Activated T-helper 1 cell treated with anti-CD3 and anti-CD28 coated beads, Interleukin-2, amount 50 U/mL, for 16 hours (primary cell): ENCODE measurements around the gene MORN5.

Experiments used
- DNase-seq, 2 donors: peaks; one replicate each; pipeline ENCODE4 v3.0.0-alpha.2; 2020; ENCODE audit warnings: low read depth in 1 of 2, low spot score in 1 of 2

Gene MORN5

GRCh38 chr9:122124528-122124927 lies 35.2 kb upstream of the MORN5 start:
- no peak for DNase-seq

GRCh38 chr9:122125158-122125508 lies 34.6 kb upstream of the MORN5 start:
- DNase-seq, result peak; percentile 59 to 61

GRCh38 chr9:122125509-122126330 lies 34.0 kb upstream of the MORN5 start:
- no peak for DNase-seq

- no peak for DNase-seq
Observed at GRCh38 chr9:122126331-122127261, 33.1 kb upstream of the MORN5 start.

- no peak for DNase-seq
Observed at GRCh38 chr9:122127396-122127798, 32.3 kb upstream of the MORN5 start.

- no peak for DNase-seq
Observed at GRCh38 chr9:122128007-122128968, 31.4 kb upstream of the MORN5 start.

GRCh38 chr9:122128969-122129343 lies 30.8 kb upstream of the MORN5 start:
- DNase-seq, result no peak

GRCh38 chr9:122129969-122130368 lies 29.7 kb upstream of the MORN5 start:
- DNase-seq, result no peak

GRCh38 chr9:122130837-122131236 lies 28.9 kb upstream of the MORN5 start:
- DNase-seq, result no peak

- DNase-seq, result no peak
Observed at GRCh38 chr9:122131401-122132001, 28.2 kb upstream of the MORN5 start.

GRCh38 chr9:122132539-122132938 lies 27.2 kb upstream of the MORN5 start:
- DNase-seq, result no peak

- DNase-seq, result no peak
Observed at GRCh38 chr9:122133263-122133983, 26.3 kb upstream of the MORN5 start.

- no peak for DNase-seq
Observed at GRCh38 chr9:122133984-122134535, 25.6 kb upstream of the MORN5 start.

GRCh38 chr9:122134822-122135528 lies 24.7 kb upstream of the MORN5 start:
- DNase-seq, result no peak

GRCh38 chr9:122135529-122135859 lies 24.2 kb upstream of the MORN5 start:
- no peak for DNase-seq

GRCh38 chr9:122138560-122139268 lies 21.0 kb upstream of the MORN5 start:
- DNase-seq, result no peak

- no peak for DNase-seq
Observed at GRCh38 chr9:122140368-122141193, 19.1 kb upstream of the MORN5 start.

- no peak for DNase-seq
Observed at GRCh38 chr9:122141671-122142070, 18.0 kb upstream of the MORN5 start.
